ENCODE results near the gene ARHGAP6. TPM values are rescaled to one million over a fixed set of nuclear protein-coding genes. Genes with fewer than 3 reads are reported as not detected.

ARHGAP6 gene
- total and polyA plus RNA-seq, 2 of the 4 experiments (the other 2 are of a cell fraction): 1.4 to 1.8 TPM

DNA sequence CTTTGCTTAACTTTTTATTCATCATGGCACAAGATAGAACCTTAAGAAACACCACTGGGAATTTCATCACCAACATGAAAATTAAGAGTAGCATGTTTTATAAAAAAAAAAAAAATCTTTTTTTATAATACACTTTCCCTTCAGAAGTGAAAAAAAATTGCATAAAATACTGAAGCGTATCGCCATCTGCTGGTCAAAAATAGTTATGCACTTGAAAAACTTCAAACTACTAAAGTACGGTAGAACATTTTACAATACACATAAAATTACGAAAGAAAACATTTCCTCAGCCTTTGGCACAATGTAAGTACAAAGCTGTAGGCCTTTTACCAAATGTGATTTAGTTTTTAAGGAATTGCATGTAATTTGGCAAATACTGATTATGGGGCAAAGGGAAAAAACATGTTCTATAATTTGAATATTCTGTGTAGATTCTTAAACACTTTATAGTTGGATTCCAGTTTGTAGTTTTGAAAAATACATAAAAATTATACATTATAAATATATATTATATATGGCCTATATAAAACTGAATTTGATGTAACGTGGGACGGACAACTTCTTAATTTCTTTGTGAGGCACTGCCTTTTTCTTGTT, 528.1 kb downstream of the ARHGAP6 start:
- Histone ChIP-seq H2BK120ac (ENCODE audit: low read depth, low read length) (no peak overlapping the region), H3K18ac (ENCODE audit: low read depth, low read length) (no peak overlapping the region), H3K14ac (replicated peaks; ENCODE audit: low read depth, low read length) (no peak overlapping the region), H2BK5ac (ENCODE audit: low read depth, low read length, poor library complexity, severe bottlenecking) (no peak overlapping the region), H3K9ac (ENCODE audit: low read depth, low read length) (no peak overlapping the region), H3K4ac (ENCODE audit: low read depth, low read length) (no peak overlapping the region), H4K91ac (ENCODE audit: insufficient read depth, low read depth, low read length) (no peak overlapping the region), H2AK9ac (replicated peaks; ENCODE audit: low read depth, low read length, poor library complexity) (no peak overlapping the region), H3K4me2 (ENCODE audit: low read depth, low read length) (no peak overlapping the region), H3K27me3 (ENCODE audit: control insufficient read depth, insufficient read depth, low read length) (no peaks in the 10 kb centered on the region), H2AK5ac (ENCODE audit: low read depth, low read length) (no peak overlapping the region), H3K79me1 (ENCODE audit: low read depth in 1 of 2, low read length in 2 of 2) (no peaks in the 10 kb centered on the region), H3K9me3 (ENCODE audit: control insufficient read depth, insufficient read depth, low read length) (no peaks in the 10 kb centered on the region), H3K4me1 (ENCODE audit: control insufficient read depth, insufficient read depth, low read length) (no peaks in the 10 kb centered on the region), H2BK20ac (ENCODE audit: low read depth, low read length) (no peak overlapping the region), H3K36me3 (ENCODE audit: control insufficient read depth, insufficient read depth, low read length) (no peaks in the 10 kb centered on the region), H4K5ac (ENCODE audit: low read depth, low read length) (no peak overlapping the region), H3K56ac (ENCODE audit: extremely low read depth, insufficient read depth, low read length) (no peak overlapping the region), H4K8ac (ENCODE audit: low read depth in 2 of 2, low read length in 2 of 2) (no peak overlapping the region), H3K23ac (ENCODE audit: low read depth, low read length) (no peak overlapping the region), H2AFZ (replicated peaks; ENCODE audit: low read length, poor library complexity) (no peak overlapping the region), H3K9me1 (ENCODE audit: insufficient read depth, low read length) (no peaks in the 10 kb centered on the region), H3K27ac (ENCODE audit: insufficient read depth, low read length) (no peak overlapping the region), H2BK15ac (ENCODE audit: low read depth, low read length) (no peak overlapping the region), H3K4me3 (ENCODE audit: insufficient read depth, low read depth, low read length) (no peak overlapping the region), H4K20me1 (ENCODE audit: insufficient read depth, low read length) (no peaks in the 10 kb centered on the region)
- in situ Hi-C loops (cut with MboI; ENCODE audit: low sequenced_read_pairs) (no loop called here), dilution Hi-C loops (cut with HindIII; ENCODE audit: low sequenced_read_pairs, unreplicated experiment) (loop anchor here (25.0 kb wide), 1 partner anchor 950 kb away; no protein-coding TSS in a partner anchor), intact Hi-C loops (cut with micrococcal nuclease) (loop anchor here (1.0 kb wide), 1 partner anchor 948 kb away; no protein-coding TSS in a partner anchor)
- ATAC-seq (ENCODE audit: low read depth): no peak
- TF ChIP-seq, protein P1, sequence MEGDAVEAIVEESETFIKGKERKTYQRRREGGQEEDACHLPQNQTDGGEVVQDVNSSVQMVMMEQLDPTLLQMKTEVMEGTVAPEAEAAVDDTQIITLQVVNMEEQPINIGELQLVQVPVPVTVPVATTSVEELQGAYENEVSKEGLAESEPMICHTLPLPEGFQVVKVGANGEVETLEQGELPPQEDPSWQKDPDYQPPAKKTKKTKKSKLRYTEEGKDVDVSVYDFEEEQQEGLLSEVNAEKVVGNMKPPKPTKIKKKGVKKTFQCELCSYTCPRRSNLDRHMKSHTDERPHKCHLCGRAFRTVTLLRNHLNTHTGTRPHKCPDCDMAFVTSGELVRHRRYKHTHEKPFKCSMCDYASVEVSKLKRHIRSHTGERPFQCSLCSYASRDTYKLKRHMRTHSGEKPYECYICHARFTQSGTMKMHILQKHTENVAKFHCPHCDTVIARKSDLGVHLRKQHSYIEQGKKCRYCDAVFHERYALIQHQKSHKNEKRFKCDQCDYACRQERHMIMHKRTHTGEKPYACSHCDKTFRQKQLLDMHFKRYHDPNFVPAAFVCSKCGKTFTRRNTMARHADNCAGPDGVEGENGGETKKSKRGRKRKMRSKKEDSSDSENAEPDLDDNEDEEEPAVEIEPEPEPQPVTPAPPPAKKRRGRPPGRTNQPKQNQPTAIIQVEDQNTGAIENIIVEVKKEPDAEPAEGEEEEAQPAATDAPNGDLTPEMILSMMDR (conservative IDR thresholded peaks at IDR 0.05; ENCODE audit: low read depth, low read length): peak; percentile 63
- TF ChIP-seq MAZ (IDR thresholded peaks at IDR 0.05; ENCODE audit: borderline replicate concordance, low read depth, low read length) (no peak), BHLHE40 (IDR thresholded peaks at IDR 0.05; ENCODE audit: low read depth, low read length) (no peak), SMC3 (IDR thresholded peaks at IDR 0.05; ENCODE audit: low read depth, low read length) (peak; percentile 63), RAD21 (IDR thresholded peaks at IDR 0.05; ENCODE audit: low read length) (peak; percentile 51)
- BruUV-seq (replicated peaks): no TSS peak
- POLR2A ChIA-PET (ENCODE audit: unreplicated experiment): no interaction called here
- WGBS, 2 experiments (ENCODE audit: extremely low coverage in 2 of 2, insufficient read length in 1 of 2): no CpG with 5 or more reads among the region's 6 CpGs
- CTCF ChIA-PET: interaction anchor here (0.7 to 2.3 kb wide), 2 partner anchors 243 to 947 kb away, joined by 6 to 12 read pairs; no protein-coding TSS in a partner anchor
- peak; percentile 52 for DNase-seq
